DOHH2 (cell line): ENCODE results near the gene PIP4K2A.

ENCODE experiments used
- H3F3A ChIP-seq: fragments of 200-600 bp; sonication (generic), shearing (Covaris generic); 2 replicates; pipeline ENCODE4 v1.6.0; 2016; ENCODE audit warnings: antibody characterized with exemption, mild to moderate bottlenecking; ENCODE audit not compliant: control insufficient read depth, insufficient read depth
- H3K27ac ChIP-seq: fragments of 200-600 bp; sonication (generic); 2 replicates; pipeline ENCODE4 v1.5.1; 2014; ENCODE audit warnings: low read depth, mild to moderate bottlenecking, low read length, moderate library complexity
- H3K27me3 ChIP-seq: fragments of 200-600 bp; sonication (generic); 2 replicates; pipeline ENCODE4 v1.6.1; 2014; ENCODE audit warnings: mild to moderate bottlenecking, low read length, mixed read lengths; ENCODE audit not compliant: control insufficient read depth
- H3K36me3 ChIP-seq: fragments of 200-600 bp; sonication (generic); 2 replicates; pipeline ENCODE4 v1.6.1; 2014; ENCODE audit warnings: mild to moderate bottlenecking, low read length, moderate library complexity, mixed read lengths; ENCODE audit not compliant: control insufficient read depth
- H3K4me1 ChIP-seq: fragments of 200-600 bp; sonication (generic); 2 replicates; pipeline ENCODE4 v1.6.1; 2014; ENCODE audit warnings: mild to moderate bottlenecking, low read length, mixed read lengths; ENCODE audit not compliant: control insufficient read depth
- H3K4me2 ChIP-seq: fragments of 200-600 bp; sonication (generic); 2 replicates; pipeline ENCODE4 v1.6.0; 2014; ENCODE audit warnings: mild to moderate bottlenecking, low read length, moderate library complexity
- H3K4me3 ChIP-seq: fragments of 200-600 bp; sonication (generic); 2 replicates; pipeline ENCODE4 v1.5.1; 2014; ENCODE audit warnings: mild to moderate bottlenecking, low read length, mixed read lengths
- H3K79me2 ChIP-seq: fragments of 200-600 bp; sonication (generic); 2 replicates; pipeline ENCODE4 v1.6.1; 2014; ENCODE audit warnings: mild to moderate bottlenecking, low read length, mixed read lengths; ENCODE audit not compliant: control insufficient read depth
- H3K9me2 ChIP-seq: fragments of 200-600 bp; sonication (generic); replicated peaks from 2 replicates; pipeline ENCODE4 v1.6.1; 2014; ENCODE audit warnings: mild to moderate bottlenecking, low read length, mixed read lengths; ENCODE audit not compliant: control insufficient read depth
- H3K9me3 ChIP-seq: fragments of 200-600 bp; sonication (generic); 2 replicates; pipeline ENCODE4 v1.6.1; 2014; ENCODE audit warnings: antibody characterized with exemption, low read length, mixed read lengths; ENCODE audit not compliant: control insufficient read depth, insufficient read depth
- H4K20me1 ChIP-seq: fragments of 200-600 bp; sonication (generic); 2 replicates; pipeline ENCODE4 v1.6.0; 2014; ENCODE audit warnings: low read depth, mild to moderate bottlenecking, antibody characterized with exemption, low read length, moderate library complexity; ENCODE audit not compliant: control insufficient read depth, insufficient read depth
- CTCF ChIP-seq: fragments of 200-600 bp; sonication (generic); IDR thresholded peaks from one replicate; pipeline ENCODE4 v1.5.1; 2014; ENCODE audit warnings: antibody characterized with exemption, mild to moderate bottlenecking, low read depth, low read length; ENCODE audit not compliant: poor library complexity, severe bottlenecking
- EZH2phosphoT487 ChIP-seq: fragments of 200-600 bp; sonication (generic); IDR thresholded peaks from 2 replicates; pipeline ENCODE4 v1.6.1; 2017; ENCODE audit warnings: borderline replicate concordance, mild to moderate bottlenecking, antibody characterized with exemption, low read length, moderate library complexity, mixed read lengths

The PIP4K2A gene

GRCh38 chr10:22723343-22723779 lies 9.0 kb upstream of the PIP4K2A start:
- no peaks in the 10 kb centered on the region for H3K79me2 ChIP-seq

GRCh38 chr10:22722626-22723169 lies 8.3 kb upstream of the PIP4K2A start:
- Histone ChIP-seq H3K36me3 (no peaks in the 10 kb centered on the region), H3K4me2 (peak overlapping the region; percentile 44; the same call in 1 of the 2 replicates)

More at GRCh38 chr10:22723343-22723779, 9.0 kb upstream of the PIP4K2A start:
- H3K4me3 ChIP-seq: peak overlapping the region; percentile 5; the same call in 1 of the 2 replicates
- H3K36me3 ChIP-seq: no peaks in the 10 kb centered on the region
- H4K20me1 ChIP-seq: no peaks in the 10 kb centered on the region
- no peaks in the 10 kb centered on the region for H3K9me3 ChIP-seq
- TF ChIP-seq EZH2phosphoT487 (no peak), CTCF (no peak)
- no peak overlapping the region for H3K27ac ChIP-seq
- H3K27me3 ChIP-seq: peaks cover 45% of the 10 kb centered on the region
- peaks cover 30% of the 10 kb centered on the region for H3K4me1 ChIP-seq
- no peaks in the 10 kb centered on the region for H3F3A ChIP-seq
- peak overlapping the region; percentile 44 for H3K4me2 ChIP-seq
- no peaks in the 10 kb centered on the region for H3K9me2 ChIP-seq

GRCh38 chr10:22720667-22721066 lies 6.3 kb upstream of the PIP4K2A start:
- no peak overlapping the region for H3K4me2 ChIP-seq
- H3K79me2 ChIP-seq: no peaks in the 10 kb centered on the region
- no peak for TF ChIP-seq CTCF
- no peak for TF ChIP-seq EZH2phosphoT487
- peaks cover 20% of the 10 kb centered on the region for H3K4me1 ChIP-seq
- H3K9me3 ChIP-seq: no peaks in the 10 kb centered on the region
- H3K27me3 ChIP-seq: peaks cover 33% of the 10 kb centered on the region
- H3K4me3 ChIP-seq: no peak overlapping the region
- no peaks in the 10 kb centered on the region for H3F3A ChIP-seq
- no peaks in the 10 kb centered on the region for H3K9me2 ChIP-seq
- H4K20me1 ChIP-seq: no peaks in the 10 kb centered on the region
- no peak overlapping the region for H3K27ac ChIP-seq
- no peaks in the 10 kb centered on the region for H3K36me3 ChIP-seq

More at GRCh38 chr10:22722626-22723169, 8.3 kb upstream of the PIP4K2A start:
- Histone ChIP-seq H3K9me3 (no peaks in the 10 kb centered on the region), H3K79me2 (no peaks in the 10 kb centered on the region), H4K20me1 (no peaks in the 10 kb centered on the region), H3K27ac (no peak overlapping the region), H3K9me2 (no peaks in the 10 kb centered on the region), H3K4me3 (no peak overlapping the region), H3K27me3 (peaks cover 42% of the 10 kb centered on the region), H3F3A (no peaks in the 10 kb centered on the region), H3K4me1 (peaks cover 28% of the 10 kb centered on the region)
- TF ChIP-seq EZH2phosphoT487 (no peak), CTCF (no peak)
